ENCODE results near the gene R3HCC1L.
"Not testable (repeated sequence)": the region's sequence is repeated elsewhere in the genome, so short reads cannot be mapped to it uniquely, and the experiment has no call there.

The R3HCC1L gene

DNA sequence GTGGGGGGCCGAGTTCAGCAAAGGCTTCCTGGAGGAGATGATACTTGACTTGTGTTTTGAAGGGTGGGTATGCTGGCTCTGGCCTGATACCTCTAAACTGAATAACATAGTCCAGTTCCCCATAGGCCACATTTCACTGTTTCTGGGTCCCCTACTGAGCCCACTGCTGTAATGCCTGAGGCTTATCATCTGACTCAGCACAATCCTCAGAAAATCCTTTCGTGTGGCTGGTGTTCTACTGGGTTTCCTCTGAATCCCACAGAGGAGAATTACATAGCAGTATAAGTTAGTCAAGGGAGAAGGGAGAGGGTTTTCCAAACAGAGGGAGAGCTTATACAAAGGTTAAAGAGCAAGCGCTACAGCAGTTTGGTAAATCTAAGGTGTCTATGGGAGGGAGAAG, 2.8 kb upstream of the R3HCC1L start:
- DNase-seq (ENCODE audit: low spot score), result no peak

- DNase-seq (ENCODE audit: low spot score), result not testable (repeated sequence)
These were observed 1.2 kb upstream of the R3HCC1L start for GRCh38 chr10:98133075-98133752.

DNA sequence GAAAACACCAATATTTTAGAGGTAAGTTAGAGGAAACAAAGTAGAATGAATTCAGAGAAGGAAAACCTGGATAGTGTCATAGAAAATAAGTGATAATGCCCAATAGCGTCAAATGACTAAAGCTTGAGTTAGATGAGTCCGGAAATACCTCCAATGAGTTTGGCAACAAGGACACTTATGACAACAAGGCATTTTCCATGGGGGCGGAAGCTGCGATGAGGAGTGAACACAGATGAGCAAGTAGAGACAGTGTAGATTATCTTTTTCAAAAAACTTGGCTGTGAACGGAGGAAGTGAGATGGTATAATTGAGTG, 383 bp upstream of the R3HCC1L start:
- DNase-seq (ENCODE audit: low spot score), result no peak

DNA sequence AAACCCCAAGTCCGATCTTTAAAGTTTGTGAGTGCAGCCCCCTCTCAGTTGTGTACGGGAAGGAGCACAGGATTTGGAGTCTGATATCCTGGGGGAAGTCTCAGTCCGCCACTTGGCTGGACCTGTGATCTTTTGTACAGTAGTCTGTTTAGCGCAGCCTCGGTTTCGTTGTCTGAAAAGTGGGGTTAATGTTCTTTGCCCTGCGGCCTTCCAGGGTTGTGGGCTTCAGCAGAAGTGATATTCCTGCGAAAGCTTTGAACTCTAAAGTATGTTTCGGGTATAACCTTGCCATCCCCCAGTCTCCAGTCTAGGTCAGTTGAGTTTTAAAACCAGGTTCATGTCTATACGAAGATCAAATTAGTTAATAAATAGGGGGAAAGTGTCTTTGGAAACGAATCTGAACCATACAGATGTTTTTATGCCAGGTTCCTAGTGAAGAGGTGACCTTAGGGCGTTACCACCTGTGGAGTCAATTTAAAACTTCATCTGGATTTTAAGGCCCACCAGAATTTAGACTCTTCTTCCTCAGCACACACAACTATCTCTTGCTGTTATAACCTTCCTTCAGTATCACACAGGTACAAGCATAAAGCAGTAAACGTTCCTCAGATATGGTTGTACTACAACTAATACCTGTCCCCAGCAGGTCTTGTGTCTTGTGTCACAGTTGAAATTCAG, 904 bp downstream of the R3HCC1L start:
- peak; percentile 9 for DNase-seq (ENCODE audit: low spot score)

GRCh38 chr10:98136775-98137174, 2.3 kb downstream of the R3HCC1L start:
- not testable (repeated sequence) for DNase-seq (ENCODE audit: low spot score)

DNA sequence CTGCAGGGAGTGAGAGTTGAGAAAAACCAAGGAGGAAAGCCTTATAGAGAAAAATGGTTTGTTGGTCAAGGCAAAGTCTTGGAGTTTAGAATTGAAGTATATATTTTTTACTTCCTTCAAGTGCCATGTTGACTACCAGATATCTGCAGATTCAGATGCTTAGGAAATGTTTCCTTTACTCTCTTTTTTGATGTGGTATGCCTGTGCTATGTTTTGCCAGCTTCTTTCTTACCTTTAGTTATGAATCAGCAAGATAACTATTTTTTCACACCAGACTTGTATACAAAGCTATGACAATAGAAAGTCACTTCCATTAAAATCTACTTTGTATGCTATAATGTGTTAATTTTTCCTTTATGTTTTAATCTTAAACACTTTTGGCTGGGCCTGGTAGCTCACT, 3.6 kb downstream of the R3HCC1L start:
- DNase-seq (ENCODE audit: low spot score), result no peak

DNA sequence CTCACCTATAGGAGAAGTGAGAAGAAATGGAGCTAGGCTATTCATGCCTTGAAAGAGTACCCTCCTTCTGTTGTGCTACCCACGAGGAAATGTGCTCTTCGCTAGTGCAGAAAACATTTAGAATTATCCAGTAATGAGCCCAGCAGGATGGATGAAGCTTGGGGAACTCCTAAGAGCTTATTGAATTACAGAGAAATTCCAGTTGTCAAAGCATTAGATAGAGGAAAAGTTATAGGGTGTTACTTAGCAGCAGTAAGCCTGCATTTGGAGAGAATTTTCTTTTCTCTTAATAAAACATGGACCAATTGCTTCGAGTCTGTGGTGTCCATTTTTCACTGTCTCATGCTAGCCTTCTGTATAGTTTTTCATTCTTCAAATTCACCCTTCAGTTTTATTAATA, 5.0 kb downstream of the R3HCC1L start:
- DNase-seq (ENCODE audit: low spot score), result no peak

DNA sequence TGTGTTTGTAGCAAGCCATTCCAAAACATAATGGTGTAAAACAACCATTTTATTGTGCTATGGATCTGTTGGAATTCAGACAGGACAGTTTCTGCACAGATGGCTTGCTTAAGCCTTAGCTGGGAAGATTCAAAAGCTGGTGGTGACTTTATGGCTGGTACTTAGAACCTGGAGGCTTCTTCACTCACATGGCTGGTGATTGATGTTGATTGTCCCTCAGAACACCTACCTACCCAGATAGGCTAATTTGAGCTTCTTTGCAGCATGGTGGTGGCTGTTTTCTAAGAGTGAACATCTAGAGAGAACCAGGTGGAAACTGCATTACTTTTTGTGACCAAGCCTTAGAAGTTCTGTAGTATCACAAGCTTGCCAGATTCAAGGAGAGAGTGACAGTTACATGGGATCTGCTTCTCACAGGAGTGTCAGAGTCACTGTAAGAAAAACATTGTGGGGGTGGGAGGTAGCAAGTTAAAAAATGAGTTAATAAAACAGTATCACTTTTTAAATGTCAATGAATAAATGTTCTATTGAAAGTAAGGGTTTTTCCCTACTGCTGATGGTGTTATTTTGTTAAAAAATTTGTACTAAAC, 7.1 kb downstream of the R3HCC1L start:
- no peak for DNase-seq (ENCODE audit: low spot score)

- no peak for DNase-seq (ENCODE audit: low spot score)
These were observed 10.5 kb downstream of the R3HCC1L start for GRCh38 chr10:98144985-98145384.

GRCh38 chr10:98149858-98150257, 15.4 kb downstream of the R3HCC1L start:
- no peak for DNase-seq (ENCODE audit: low spot score)

DNA sequence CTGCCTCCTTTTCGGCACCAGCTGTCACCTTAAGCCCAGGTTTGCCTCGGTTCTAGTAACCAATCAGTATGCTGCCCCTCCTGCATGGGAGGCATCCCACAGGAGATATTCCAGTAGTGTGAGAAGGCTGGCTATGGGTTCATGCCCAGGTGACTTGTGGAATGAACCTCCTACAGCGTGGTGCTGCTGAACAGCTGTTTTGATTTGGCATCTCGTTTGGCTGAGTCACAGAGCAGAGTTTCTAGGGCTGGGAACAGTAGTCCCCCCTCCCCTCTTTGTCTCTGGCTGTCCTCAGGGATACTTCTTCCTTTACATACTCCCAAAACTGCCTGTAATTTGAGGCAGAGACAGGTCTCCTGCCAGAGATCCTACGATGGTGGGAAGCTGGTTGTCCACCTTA, 16.1 kb downstream of the R3HCC1L start:
- no peak for DNase-seq (ENCODE audit: low spot score)

DNA sequence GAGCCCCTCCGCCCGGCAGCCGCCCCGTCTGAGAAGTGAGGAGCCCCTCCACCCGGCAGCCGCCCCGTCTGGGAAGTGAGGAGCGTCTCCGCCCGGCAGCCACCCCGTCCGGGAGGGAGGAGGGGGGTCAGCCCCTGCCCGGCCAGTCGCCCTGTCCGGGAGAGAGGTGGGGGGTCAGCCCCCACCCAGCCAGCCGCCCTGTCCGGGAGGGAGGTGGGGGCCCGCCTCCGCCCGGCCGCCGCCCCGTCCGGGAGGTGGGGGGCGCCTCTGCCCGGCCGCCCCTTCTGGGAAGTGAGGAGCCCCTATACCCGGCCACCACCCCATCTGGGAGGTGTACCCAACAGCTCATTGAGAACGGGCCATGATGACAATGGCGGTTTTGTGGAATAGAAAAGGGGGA, 18.3 kb downstream of the R3HCC1L start:
- DNase-seq (ENCODE audit: low spot score), result not testable (repeated sequence)

DNA sequence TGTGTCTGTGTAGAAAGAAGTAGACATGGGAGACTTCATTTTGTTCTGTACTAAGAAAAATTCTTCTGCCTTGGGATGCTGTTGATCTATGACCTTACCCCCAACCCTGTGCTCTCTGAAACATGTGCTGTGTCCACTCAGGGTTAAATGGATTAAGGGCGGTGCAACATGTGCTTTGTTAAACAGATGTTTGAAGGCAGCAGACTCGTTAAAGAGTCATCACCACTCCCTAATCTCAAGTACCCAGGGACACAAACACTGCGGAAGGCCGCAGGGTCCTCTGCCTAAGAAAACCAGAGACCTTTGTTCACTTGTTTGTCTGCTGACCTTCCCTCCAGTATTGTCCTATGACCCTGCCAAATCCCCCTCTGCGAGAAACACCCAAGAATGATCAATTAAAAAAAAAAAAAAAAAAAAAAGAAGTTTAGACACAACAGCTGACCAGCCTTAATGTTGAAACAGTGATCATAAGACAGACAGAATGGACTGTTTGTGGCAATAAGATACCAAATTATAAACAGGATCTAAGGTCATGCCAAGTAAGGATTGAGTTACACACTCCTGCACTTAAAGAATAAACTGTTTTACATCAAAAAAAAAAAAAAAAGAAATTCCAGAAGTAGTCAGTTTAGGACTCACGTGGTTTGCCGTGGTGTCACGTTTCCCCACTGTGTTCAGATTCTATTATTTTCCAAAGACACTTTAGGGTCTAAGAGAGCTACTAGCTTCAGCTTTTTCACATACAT, 18.9 kb downstream of the R3HCC1L start:
- DNase-seq (ENCODE audit: low spot score), result not testable (repeated sequence)

- no peak for DNase-seq (ENCODE audit: low spot score)
These were observed 19.6 kb downstream of the R3HCC1L start for GRCh38 chr10:98154076-98154475.

DNA sequence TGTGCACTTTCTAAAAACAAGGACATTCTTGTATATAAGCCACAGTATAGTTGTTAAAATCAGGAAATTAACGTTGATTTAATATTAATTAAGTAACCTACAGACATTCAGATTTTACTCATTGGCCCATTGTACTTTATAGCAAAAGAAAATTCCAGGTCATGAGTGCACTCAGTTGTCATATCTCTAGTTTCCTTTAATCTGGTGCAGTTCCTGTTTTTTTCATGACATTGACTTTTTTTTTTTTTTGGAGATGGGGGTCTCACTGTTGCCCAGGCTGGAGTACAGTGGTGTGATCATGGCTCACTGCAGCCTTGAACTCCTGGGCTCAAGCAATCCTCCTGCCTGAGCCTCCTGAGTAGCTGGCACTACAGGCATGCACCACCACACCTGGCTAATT, 24.1 kb downstream of the R3HCC1L start:
- no peak for DNase-seq (ENCODE audit: low spot score)

- DNase-seq (ENCODE audit: low spot score), result no peak
These were observed 29.5 kb downstream of the R3HCC1L start for GRCh38 chr10:98163941-98164340.

DNA sequence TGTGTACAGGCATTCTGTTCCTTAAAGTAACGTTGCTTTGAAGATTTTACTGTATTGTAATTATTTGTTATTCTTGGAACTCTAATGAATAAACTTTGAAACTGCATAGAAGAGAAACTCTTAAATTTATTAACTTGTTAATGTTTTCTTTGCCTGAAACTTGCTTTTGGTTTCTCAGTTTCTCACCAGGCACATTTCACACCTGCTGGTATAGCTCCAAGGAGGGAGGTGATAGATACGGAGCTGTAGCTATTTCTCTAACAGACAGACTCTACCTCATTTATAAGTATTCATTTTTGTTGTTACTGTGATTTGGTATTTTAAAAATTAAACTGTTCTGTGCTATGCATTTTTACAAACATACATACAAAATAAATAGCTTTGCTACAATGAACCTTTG, 32.7 kb downstream of the R3HCC1L start:
- no peak for DNase-seq (ENCODE audit: low spot score)

DNA sequence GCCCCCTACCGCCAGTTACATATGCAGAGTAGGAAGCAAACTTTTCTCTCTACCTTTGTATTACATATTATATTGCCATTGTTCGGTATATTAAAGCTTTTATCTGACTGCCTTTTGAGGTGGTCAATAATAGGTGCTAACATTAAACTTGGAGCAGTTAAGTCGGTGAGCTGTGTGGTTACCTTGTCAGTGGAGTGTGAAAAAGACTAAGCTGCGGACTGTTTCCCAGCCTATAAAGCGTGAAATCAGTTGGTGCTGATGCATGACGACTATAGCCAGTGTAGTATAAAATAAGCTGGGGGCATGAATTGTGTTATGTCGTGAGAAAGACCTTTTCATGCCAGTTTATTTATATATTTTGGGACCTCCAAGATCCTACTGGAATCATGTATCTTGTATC, 33.7 kb downstream of the R3HCC1L start:
- no peak for DNase-seq (ENCODE audit: low spot score)

- no peak for DNase-seq (ENCODE audit: low spot score)
These were observed 34.3 kb downstream of the R3HCC1L start for GRCh38 chr10:98168766-98169165.

GRCh38 chr10:98169379-98169778, 34.9 kb downstream of the R3HCC1L start:
- no peak for DNase-seq (ENCODE audit: low spot score)

GRCh38 chr10:98170249-98171117, 36.0 kb downstream of the R3HCC1L start:
- peak; percentile 54 for DNase-seq (ENCODE audit: low spot score)

DNA sequence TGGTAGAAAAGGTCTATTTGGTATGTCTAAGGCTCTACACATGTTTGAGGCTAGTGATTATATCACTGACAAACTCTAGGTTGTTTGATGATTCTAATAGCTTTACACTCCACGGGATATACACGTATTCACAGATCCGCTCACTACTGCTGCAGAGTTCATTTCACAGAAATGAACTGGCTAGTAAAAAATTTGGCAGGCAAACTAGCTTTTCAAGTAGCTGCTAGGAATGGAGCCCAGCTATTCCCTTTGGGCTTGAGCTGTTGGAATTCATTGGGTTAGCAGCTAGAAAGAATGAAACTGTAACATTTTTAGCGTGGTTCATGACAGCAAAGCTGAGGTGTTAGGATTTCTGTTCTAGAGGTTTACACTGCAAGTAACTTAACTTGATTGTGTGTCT, 37.6 kb downstream of the R3HCC1L start:
- no peak for DNase-seq (ENCODE audit: low spot score)

Measured in LoVo (cell line).